Measurements from ENCODE around the gene ZMAT2.

- TF ChIP-seq PPARA (CRISPR knock-in tag; IDR thresholded peaks at IDR 0.05; ENCODE audit: borderline replicate concordance) (no peak), CREB5 (CRISPR knock-in tag; IDR thresholded peaks at IDR 0.05; ENCODE audit: low read depth) (no peak), ZNF8 (CRISPR knock-in tag; IDR thresholded peaks at IDR 0.05) (no peak), ZFP3 (CRISPR knock-in tag; IDR thresholded peaks at IDR 0.05) (no peak), ZFP30 (CRISPR knock-in tag; IDR thresholded peaks at IDR 0.05) (no peak), ISL1 (CRISPR knock-in tag; IDR thresholded peaks at IDR 0.05) (no peak), PATZ1 (CRISPR knock-in tag; IDR thresholded peaks at IDR 0.05; ENCODE audit: borderline replicate concordance) (no peak), TOX (CRISPR knock-in tag; IDR thresholded peaks at IDR 0.05; ENCODE audit: borderline replicate concordance) (no peak), OSR1 (CRISPR knock-in tag; IDR thresholded peaks at IDR 0.05) (no peak), POU6F1 (CRISPR knock-in tag; IDR thresholded peaks at IDR 0.05; ENCODE audit: borderline replicate concordance, low read depth) (no peak)
Observed at GRCh38 chr5:140690941-140691924, 9.0 kb upstream of the ZMAT2 start, which contains the start of the genes HARS1 and HARS2.

Measured in SK-N-SH treated with all-trans-retinoic acid at 6 μM for 48 hours (cell line).